Tibial nerve (tissue), 4 donors: Measurements from ENCODE around the gene BRIP1. TPM values are rescaled to one million over a fixed set of nuclear protein-coding genes. Genes with fewer than 3 reads are reported as not detected.
"Not testable (repeated sequence)": the region's sequence is repeated elsewhere in the genome, so short reads cannot be mapped to it uniquely, and the experiment has no call there.

Source experiments
- DNase-seq, 2 donors: peaks; one replicate each; pipeline ENCODE4 v3.0.0-alpha.2; 2019; ENCODE audit warnings: low spot score in 2 of 2
- H3K27ac ChIP-seq, 4 donors: fragments of 200-600 bp; sonication (generic) in 3 of 4; one replicate each; pipeline ENCODE4 v1.5.1; 2017 to 2019; ENCODE audit warnings: mild to moderate bottlenecking in 1 of 4
- H3K27me3 ChIP-seq, 2 donors: fragments of 200-600 bp; sonication (generic) in 1 of 2; one replicate each; pipeline versions ENCODE4 v1.5.1 to v1.6.0; 2017 to 2019
- H3K36me3 ChIP-seq, 3 donors: fragments of 200-600 bp; sonication (generic); one replicate each; pipeline ENCODE4 v1.5.1; 2018 to 2019
- H3K4me1 ChIP-seq, 4 donors: fragments of 200-600 bp; sonication (generic) in 3 of 4; one replicate each; pipeline ENCODE4 v1.5.1; 2017 to 2019
- H3K4me3 ChIP-seq, 4 donors: fragments of 200-600 bp; sonication (generic) in 3 of 4; one replicate each; pipeline ENCODE4 v1.5.1; 2017 to 2019; ENCODE audit warnings: mild to moderate bottlenecking in 1 of 4, moderate library complexity in 1 of 4
- H3K9me3 ChIP-seq, 4 donors: fragments of 200-600 bp; sonication (generic) in 3 of 4; one replicate each; pipeline ENCODE4 v1.5.1; 2017 to 2019
- CTCF ChIP-seq, 5 experiments: fragments of 200-600 bp in 3 of 5; fragments of 450-650 bp in 2 of 5; sonication (generic) in 3 of 5; IDR thresholded peaks; one replicate each; pipeline ENCODE4 v1.5.1; 2016 to 2019; ENCODE audit warnings: antibody characterized with exemption in 5 of 5, mild to moderate bottlenecking in 3 of 5, moderate library complexity in 2 of 5
- EP300 ChIP-seq, 2 donors: sonication (generic); formaldehyde crosslinking; IDR thresholded peaks; one replicate each; pipeline ENCODE4 v1.6.1; 2017; ENCODE audit warnings: antibody characterized with exemption in 2 of 2, mild to moderate bottlenecking in 1 of 2
- POLR2A ChIP-seq, 2 donors: fragments of 450-650 bp; IDR thresholded peaks; one replicate each; pipeline ENCODE4 v1.6.1; 2017; ENCODE audit warnings: antibody characterized with exemption in 2 of 2, mild to moderate bottlenecking in 2 of 2, moderate library complexity in 2 of 2
- WGBS, 2 donors: methylation state at CpG; one replicate each; pipeline ENCODE4 v1.1.5; 2018; 5-methylcytosine and 5-hydroxymethylcytosine counted together
- total RNA-seq, 4 donors: library from RNA; depleted of rRNA; stranded (reverse); fragments of >200 nt; gene quantifications; one replicate each; pipeline ENCODE4 v1.1.0, GENCODE V29; 2016

BRIP1 gene
- total RNA-seq, 4 donors from 2014 or later = 0.42 to 3.9 (median 0.89) TPM

- H3K4me1 ChIP-seq = no peaks in the 10 kb centered on the region
- H3K9me3 ChIP-seq = peaks cover 0 to 4% (median 0%) of the 10 kb centered on the region in 4 donors
- H3K4me3 ChIP-seq = no peak overlapping the region
- no peak for DNase-seq
- H3K27me3 ChIP-seq = no peaks in the 10 kb centered on the region
- no peaks in the 10 kb centered on the region for H3K36me3 ChIP-seq
- no peak overlapping the region for H3K27ac ChIP-seq
- no peak for TF ChIP-seq EP300 (IDR thresholded peaks at IDR 0.05)
- TF ChIP-seq POLR2A (IDR thresholded peaks at IDR 0.05) = no peak
- TF ChIP-seq CTCF (IDR thresholded peaks at IDR 0.05) = no peak
- WGBS, 2 donors = 58 to 78% methylated on average over 1 of the region's 1 CpG
Observed at GRCh38 chr17:61672140-61672539, 191.2 kb downstream of the BRIP1 start.

GRCh38 chr17:61670691-61671090 is 192.6 kb downstream of the BRIP1 start:
- DNase-seq = no peak
- TF ChIP-seq CTCF (IDR thresholded peaks at IDR 0.05) (no peak), POLR2A (IDR thresholded peaks at IDR 0.05) (no peak), EP300 (IDR thresholded peaks at IDR 0.05) (no peak)
- Histone ChIP-seq H3K9me3 (peaks cover 0 to 4% (median 0%) of the 10 kb centered on the region in 4 donors), H3K4me1 (no peaks in the 10 kb centered on the region), H3K4me3 (no peak overlapping the region), H3K36me3 (no peaks in the 10 kb centered on the region), H3K27ac (no peak overlapping the region), H3K27me3 (no peaks in the 10 kb centered on the region)
- WGBS, 2 donors = 73 to 81% methylated on average over 2 of the region's 2 CpGs

- Histone ChIP-seq H3K4me1 (no peaks in the 10 kb centered on the region), H3K36me3 (no peaks in the 10 kb centered on the region), H3K27ac (no peak overlapping the region), H3K27me3 (no peaks in the 10 kb centered on the region), H3K9me3 (peaks cover 0 to 7% (median 0%) of the 10 kb centered on the region in 4 donors), H3K4me3 (no peak overlapping the region)
- no peak for DNase-seq
- no peak for TF ChIP-seq POLR2A (IDR thresholded peaks at IDR 0.05)
- no peak for TF ChIP-seq EP300 (IDR thresholded peaks at IDR 0.05)
- TF ChIP-seq CTCF (IDR thresholded peaks at IDR 0.05) = no peak
Observed at GRCh38 chr17:61669522-61669921, 193.8 kb downstream of the BRIP1 start.

- 83 to 89% methylated on average over 3 of the region's 3 CpGs for WGBS, 2 donors
Observed at GRCh38 chr17:61668486-61668885, 194.8 kb downstream of the BRIP1 start.

GRCh38 chr17:61666406-61667088 is 196.8 kb downstream of the BRIP1 start:
- DNase-seq, H3K27ac ChIP-seq, H3K27me3 ChIP-seq, H3K4me3 ChIP-seq, H3K4me1 ChIP-seq, H3K36me3 ChIP-seq: not testable (repeated sequence)
- peaks cover 0 to 11% (median 0%) of the 10 kb centered on the region in 4 donors for H3K9me3 ChIP-seq
- WGBS, 2 donors = 87 to 97% methylated on average over 5 of the region's 5 CpGs

More at GRCh38 chr17:61668486-61668885, 194.8 kb downstream of the BRIP1 start:
- TF ChIP-seq POLR2A (IDR thresholded peaks at IDR 0.05) (no peak), CTCF (IDR thresholded peaks at IDR 0.05) (no peak), EP300 (IDR thresholded peaks at IDR 0.05) (no peak)
- no peaks in the 10 kb centered on the region for H3K4me1 ChIP-seq
- no peak overlapping the region for H3K27ac ChIP-seq
- H3K4me3 ChIP-seq = no peak overlapping the region
- H3K9me3 ChIP-seq = peaks cover 0 to 11% (median 0%) of the 10 kb centered on the region in 4 donors
- no peak for DNase-seq
- no peaks in the 10 kb centered on the region for H3K27me3 ChIP-seq
- no peaks in the 10 kb centered on the region for H3K36me3 ChIP-seq
